Endothelial cell of umbilical vein (primary cell): ENCODE results near the gene ZMYND11.

Experiments used
- CTCF ChIP-seq, 2 donors: IDR thresholded peaks; 1 replicate in 1 of 2; 2 replicates in 1 of 2; pipeline ENCODE4 v1.5.1; 2011; ENCODE audit warnings: low read length in 2 of 2, mild to moderate bottlenecking in 2 of 2, moderate library complexity in 2 of 2, control low read depth in 1 of 2, inconsistent platforms in 1 of 2, low read depth in 1 of 2; ENCODE audit not compliant: insufficient read depth in 1 of 2; ENCODE audit errors: extremely low read depth in 1 of 2
- EZH2 ChIP-seq: IDR thresholded peaks from 2 replicates; pipeline ENCODE4 v1.6.1; 2012; ENCODE audit warnings: borderline replicate concordance, low read depth, mild to moderate bottlenecking, moderate library complexity, low read length, inconsistent platforms; ENCODE audit not compliant: severe bottlenecking
- FOS ChIP-seq: IDR thresholded peaks from 2 replicates; pipeline ENCODE4 v1.6.1; 2011; ENCODE audit warnings: mild to moderate bottlenecking, low read length, moderate library complexity, borderline replicate concordance; ENCODE audit not compliant: insufficient read depth
- GATA2 ChIP-seq: IDR thresholded peaks from 2 replicates; pipeline ENCODE4 v1.7.0; 2011; ENCODE audit warnings: low read depth, mild to moderate bottlenecking, moderate library complexity, mixed read lengths, low read length; ENCODE audit not compliant: insufficient read length, insufficient read depth
- MAX ChIP-seq: IDR thresholded peaks from 2 replicates; pipeline ENCODE4 v1.6.1; 2011; ENCODE audit not compliant: insufficient read depth, insufficient read length
- MYC ChIP-seq: IDR thresholded peaks from one replicate; pipeline ENCODE4 v1.6.1; 2011; ENCODE audit warnings: mild to moderate bottlenecking, low read depth, low read length
- POLR2A ChIP-seq: IDR thresholded peaks from 2 replicates; pipeline ENCODE4 v1.6.1; 2012; ENCODE audit warnings: low read depth, mild to moderate bottlenecking, control low read depth, low read length
- POLR2AphosphoS5 ChIP-seq: IDR thresholded peaks from 2 replicates; pipeline ENCODE4 v1.6.1; 2012; ENCODE audit warnings: low read depth, mild to moderate bottlenecking, control low read depth, low read length, moderate library complexity; ENCODE audit not compliant: insufficient read depth

- no peak for TF ChIP-seq CTCF (IDR thresholded peaks at IDR 0.05; ENCODE audit: extremely low read depth in 1 of 2, insufficient read depth in 1 of 2, low read depth in 1 of 2, low read length in 2 of 2)
- no peak for TF ChIP-seq MAX
- no peak for TF ChIP-seq POLR2AphosphoS5
- TF ChIP-seq POLR2A = no peak
- no peak for TF ChIP-seq EZH2
- TF ChIP-seq GATA2 = no peak
- TF ChIP-seq FOS = no peak
- TF ChIP-seq MYC = no peak
Observed at GRCh38 chr10:134247-135131, 766 bp upstream of the ZMYND11 start.
